OCI-LY3 (cell line): ENCODE results near the gene CCDC152.

Source experiments
- H2AFZ ChIP-seq: fragments of 200-600, 300-600 bp; shearing (Covaris generic); 2 replicates; pipeline ENCODE4 v1.6.0; 2014; ENCODE audit warnings: antibody characterized with exemption, low read depth, low read length
- H3K27ac ChIP-seq: fragments of 200-600, 300-600 bp; sonication (generic); 2 replicates; pipeline ENCODE4 v1.5.1; 2014; ENCODE audit warnings: mild to moderate bottlenecking, low read length, moderate library complexity, mixed read lengths
- H3K27me3 ChIP-seq: fragments of 200-600, 300-600 bp; sonication (generic); 2 replicates; pipeline ENCODE4 v1.6.1; 2014; ENCODE audit warnings: low read depth, low read length, mixed read lengths
- H3K36me3 ChIP-seq: fragments of 200-600, 300-600 bp; sonication (generic); replicated peaks from 2 replicates; pipeline ENCODE3; 2014; ENCODE audit warnings: low read depth, low read length, mixed read lengths
- H3K4me1 ChIP-seq: fragments of 300-600, 200-600 bp; sonication (generic); 2 replicates; pipeline ENCODE4 v1.6.1; 2014; ENCODE audit warnings: low read length, mixed read lengths
- H3K4me2 ChIP-seq: fragments of 200-600, 300-600 bp; sonication (generic); 2 replicates; pipeline ENCODE4 v1.6.1; 2014; ENCODE audit warnings: low read length, mixed read lengths
- H3K4me3 ChIP-seq: fragments of 300-600, 200-600 bp; sonication (generic); 2 replicates; pipeline ENCODE4 v1.5.1; 2014; ENCODE audit warnings: antibody characterized with exemption, mild to moderate bottlenecking, low read length, moderate library complexity
- H3K79me2 ChIP-seq: fragments of 300-600, 200-600 bp; shearing (Covaris generic); 2 replicates; pipeline ENCODE4 v1.6.1; 2014; ENCODE audit warnings: mild to moderate bottlenecking, low read length, mixed read lengths
- H3K9ac ChIP-seq: fragments of 300-600, 200-600 bp; shearing (Covaris generic); 2 replicates; pipeline ENCODE4 v1.6.0; 2014; ENCODE audit warnings: mild to moderate bottlenecking, low read length, moderate library complexity
- H3K9me3 ChIP-seq: fragments of 200-600, 300-600 bp; shearing (Covaris generic); 2 replicates; pipeline ENCODE4 v1.6.1; 2014; ENCODE audit warnings: low read length, mixed read lengths; ENCODE audit not compliant: insufficient read depth
- H4K20me1 ChIP-seq: fragments of 200-600, 300-600 bp; sonication (generic); 2 replicates; pipeline ENCODE4 v1.6.1; 2016; ENCODE audit warnings: low read length, mixed read lengths; ENCODE audit not compliant: insufficient read depth
- EZH2phosphoT487 ChIP-seq: fragments of 200-600 bp; shearing (Covaris generic); IDR thresholded peaks from 2 replicates; pipeline ENCODE4 v1.6.1; 2018; ENCODE audit warnings: antibody characterized with exemption, mixed run types, low read depth
- TF ChIP-seq, protein P1 (sequence below): fragments of 200-600, 300-600 bp; sonication (generic); IDR thresholded peaks from 2 replicates; pipeline ENCODE4 v1.5.1; 2014; ENCODE audit warnings: antibody characterized with exemption, low read length, low read depth

The CCDC152 gene

DNA sequence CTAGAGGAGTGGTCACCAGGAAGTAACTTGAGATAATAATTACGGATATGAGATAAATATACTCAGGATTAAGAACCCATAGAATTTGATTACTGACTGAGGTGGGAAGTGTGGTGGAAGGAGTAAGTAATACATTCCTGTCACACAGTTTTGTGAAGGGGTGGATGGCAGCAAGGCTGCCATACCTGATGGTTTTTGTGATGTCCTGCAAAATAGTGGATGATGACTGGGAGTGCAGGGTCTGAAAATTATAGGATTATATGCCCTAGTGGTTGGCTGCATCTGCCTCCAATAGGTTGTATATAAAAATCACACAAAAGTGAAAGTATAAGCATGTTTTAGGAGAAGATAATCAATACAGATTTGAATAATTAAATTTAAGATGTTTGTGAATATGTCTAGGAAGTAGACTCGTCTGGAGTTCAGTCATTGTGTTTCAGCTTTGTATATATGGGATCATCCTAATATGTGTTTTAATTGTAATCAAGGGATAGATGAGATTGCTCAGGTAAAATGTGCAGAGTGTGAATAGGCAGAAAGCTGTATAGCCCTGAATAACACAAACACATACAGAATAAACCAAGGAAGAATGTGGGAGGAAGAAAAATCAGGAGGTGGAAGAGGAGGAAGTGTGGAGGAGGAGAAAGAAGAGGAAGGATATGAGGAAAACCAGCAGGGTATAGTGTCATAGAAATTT lies 49.5 kb downstream of the CCDC152 start:
- Histone ChIP-seq H4K20me1 (no peaks in the 10 kb centered on the region), H3K9me3 (no peaks in the 10 kb centered on the region), H2AFZ (no peak overlapping the region)

GRCh38 chr5:42806701-42807262 lies 50.2 kb downstream of the CCDC152 start:
- Histone ChIP-seq H3K27me3 (no peaks in the 10 kb centered on the region), H4K20me1 (no peaks in the 10 kb centered on the region), H3K4me1 (no peaks in the 10 kb centered on the region), H3K36me3 (no peaks in the 10 kb centered on the region), H3K27ac (no peak overlapping the region), H3K9ac (no peak overlapping the region), H3K9me3 (no peaks in the 10 kb centered on the region), H2AFZ (no peak overlapping the region), H3K4me2 (no peak overlapping the region), H3K4me3 (no peak overlapping the region), H3K79me2 (no peaks in the 10 kb centered on the region)
- no peak for TF ChIP-seq EZH2phosphoT487
- TF ChIP-seq, protein P1, sequence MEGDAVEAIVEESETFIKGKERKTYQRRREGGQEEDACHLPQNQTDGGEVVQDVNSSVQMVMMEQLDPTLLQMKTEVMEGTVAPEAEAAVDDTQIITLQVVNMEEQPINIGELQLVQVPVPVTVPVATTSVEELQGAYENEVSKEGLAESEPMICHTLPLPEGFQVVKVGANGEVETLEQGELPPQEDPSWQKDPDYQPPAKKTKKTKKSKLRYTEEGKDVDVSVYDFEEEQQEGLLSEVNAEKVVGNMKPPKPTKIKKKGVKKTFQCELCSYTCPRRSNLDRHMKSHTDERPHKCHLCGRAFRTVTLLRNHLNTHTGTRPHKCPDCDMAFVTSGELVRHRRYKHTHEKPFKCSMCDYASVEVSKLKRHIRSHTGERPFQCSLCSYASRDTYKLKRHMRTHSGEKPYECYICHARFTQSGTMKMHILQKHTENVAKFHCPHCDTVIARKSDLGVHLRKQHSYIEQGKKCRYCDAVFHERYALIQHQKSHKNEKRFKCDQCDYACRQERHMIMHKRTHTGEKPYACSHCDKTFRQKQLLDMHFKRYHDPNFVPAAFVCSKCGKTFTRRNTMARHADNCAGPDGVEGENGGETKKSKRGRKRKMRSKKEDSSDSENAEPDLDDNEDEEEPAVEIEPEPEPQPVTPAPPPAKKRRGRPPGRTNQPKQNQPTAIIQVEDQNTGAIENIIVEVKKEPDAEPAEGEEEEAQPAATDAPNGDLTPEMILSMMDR, result no peak

More for the DNA sequence above, 49.5 kb downstream of the CCDC152 start:
- Histone ChIP-seq H3K27me3 (no peaks in the 10 kb centered on the region), H3K79me2 (no peaks in the 10 kb centered on the region), H3K9ac (no peak overlapping the region), H3K4me3 (no peak overlapping the region), H3K4me2 (no peak overlapping the region), H3K27ac (no peak overlapping the region), H3K36me3 (no peaks in the 10 kb centered on the region), H3K4me1 (no peaks in the 10 kb centered on the region)
- no peak for TF ChIP-seq EZH2phosphoT487
- TF ChIP-seq, protein P1, result no peak

GRCh38 chr5:42807722-42808447 lies 51.3 kb downstream of the CCDC152 start:
- Histone ChIP-seq H4K20me1 (no peaks in the 10 kb centered on the region), H3K79me2 (no peaks in the 10 kb centered on the region), H2AFZ (no peak overlapping the region), H3K4me1 (no peaks in the 10 kb centered on the region), H3K27me3 (no peaks in the 10 kb centered on the region), H3K27ac (no peak overlapping the region), H3K9me3 (no peaks in the 10 kb centered on the region), H3K36me3 (no peaks in the 10 kb centered on the region), H3K4me3 (no peak overlapping the region), H3K4me2 (no peak overlapping the region), H3K9ac (no peak overlapping the region)
- no peak for TF ChIP-seq EZH2phosphoT487
- TF ChIP-seq, protein P1, result no peak

GRCh38 chr5:42808888-42809611 lies 52.4 kb downstream of the CCDC152 start:
- no peaks in the 10 kb centered on the region for H3K4me1 ChIP-seq
- no peaks in the 10 kb centered on the region for H3K36me3 ChIP-seq
- no peaks in the 10 kb centered on the region for H3K27me3 ChIP-seq
- no peak overlapping the region for H3K9ac ChIP-seq
- no peak overlapping the region for H2AFZ ChIP-seq
- TF ChIP-seq, protein P1, result no peak
- TF ChIP-seq EZH2phosphoT487, result no peak
- H3K27ac ChIP-seq, result no peak overlapping the region
- H3K4me2 ChIP-seq, result no peak overlapping the region
- no peaks in the 10 kb centered on the region for H3K9me3 ChIP-seq
- no peaks in the 10 kb centered on the region for H3K79me2 ChIP-seq
- no peak overlapping the region for H3K4me3 ChIP-seq
- no peaks in the 10 kb centered on the region for H4K20me1 ChIP-seq
